ENCODE measurements around the gene SNCAIP. TPM values are rescaled to one million over a fixed set of nuclear protein-coding genes. Genes with fewer than 3 reads are reported as not detected.

The SNCAIP gene
- total and polyA plus RNA-seq, 2 experiments from 2014 or later = 6.1 to 11.9 TPM

DNA sequence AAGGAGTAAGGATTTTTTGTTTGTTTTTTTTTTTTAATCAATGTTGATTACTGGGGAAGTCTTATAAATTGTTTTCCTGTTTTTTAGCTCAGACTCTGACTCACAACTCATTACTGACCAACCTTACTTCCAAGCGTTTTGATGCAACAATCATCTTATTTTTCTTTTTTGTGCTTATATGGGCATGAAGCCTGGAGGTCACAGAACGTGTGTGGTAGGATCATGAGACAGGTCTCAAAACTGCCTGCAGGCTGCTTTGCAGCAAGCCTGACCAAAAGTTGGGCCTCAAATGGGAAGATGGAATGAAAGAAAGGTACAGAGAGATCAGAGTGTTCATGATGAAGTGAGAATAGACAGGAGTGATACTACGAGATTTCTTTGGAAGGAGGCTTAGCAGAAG lies 38.5 kb downstream of the SNCAIP start (continued):
- TF ChIP-seq, protein P1, sequence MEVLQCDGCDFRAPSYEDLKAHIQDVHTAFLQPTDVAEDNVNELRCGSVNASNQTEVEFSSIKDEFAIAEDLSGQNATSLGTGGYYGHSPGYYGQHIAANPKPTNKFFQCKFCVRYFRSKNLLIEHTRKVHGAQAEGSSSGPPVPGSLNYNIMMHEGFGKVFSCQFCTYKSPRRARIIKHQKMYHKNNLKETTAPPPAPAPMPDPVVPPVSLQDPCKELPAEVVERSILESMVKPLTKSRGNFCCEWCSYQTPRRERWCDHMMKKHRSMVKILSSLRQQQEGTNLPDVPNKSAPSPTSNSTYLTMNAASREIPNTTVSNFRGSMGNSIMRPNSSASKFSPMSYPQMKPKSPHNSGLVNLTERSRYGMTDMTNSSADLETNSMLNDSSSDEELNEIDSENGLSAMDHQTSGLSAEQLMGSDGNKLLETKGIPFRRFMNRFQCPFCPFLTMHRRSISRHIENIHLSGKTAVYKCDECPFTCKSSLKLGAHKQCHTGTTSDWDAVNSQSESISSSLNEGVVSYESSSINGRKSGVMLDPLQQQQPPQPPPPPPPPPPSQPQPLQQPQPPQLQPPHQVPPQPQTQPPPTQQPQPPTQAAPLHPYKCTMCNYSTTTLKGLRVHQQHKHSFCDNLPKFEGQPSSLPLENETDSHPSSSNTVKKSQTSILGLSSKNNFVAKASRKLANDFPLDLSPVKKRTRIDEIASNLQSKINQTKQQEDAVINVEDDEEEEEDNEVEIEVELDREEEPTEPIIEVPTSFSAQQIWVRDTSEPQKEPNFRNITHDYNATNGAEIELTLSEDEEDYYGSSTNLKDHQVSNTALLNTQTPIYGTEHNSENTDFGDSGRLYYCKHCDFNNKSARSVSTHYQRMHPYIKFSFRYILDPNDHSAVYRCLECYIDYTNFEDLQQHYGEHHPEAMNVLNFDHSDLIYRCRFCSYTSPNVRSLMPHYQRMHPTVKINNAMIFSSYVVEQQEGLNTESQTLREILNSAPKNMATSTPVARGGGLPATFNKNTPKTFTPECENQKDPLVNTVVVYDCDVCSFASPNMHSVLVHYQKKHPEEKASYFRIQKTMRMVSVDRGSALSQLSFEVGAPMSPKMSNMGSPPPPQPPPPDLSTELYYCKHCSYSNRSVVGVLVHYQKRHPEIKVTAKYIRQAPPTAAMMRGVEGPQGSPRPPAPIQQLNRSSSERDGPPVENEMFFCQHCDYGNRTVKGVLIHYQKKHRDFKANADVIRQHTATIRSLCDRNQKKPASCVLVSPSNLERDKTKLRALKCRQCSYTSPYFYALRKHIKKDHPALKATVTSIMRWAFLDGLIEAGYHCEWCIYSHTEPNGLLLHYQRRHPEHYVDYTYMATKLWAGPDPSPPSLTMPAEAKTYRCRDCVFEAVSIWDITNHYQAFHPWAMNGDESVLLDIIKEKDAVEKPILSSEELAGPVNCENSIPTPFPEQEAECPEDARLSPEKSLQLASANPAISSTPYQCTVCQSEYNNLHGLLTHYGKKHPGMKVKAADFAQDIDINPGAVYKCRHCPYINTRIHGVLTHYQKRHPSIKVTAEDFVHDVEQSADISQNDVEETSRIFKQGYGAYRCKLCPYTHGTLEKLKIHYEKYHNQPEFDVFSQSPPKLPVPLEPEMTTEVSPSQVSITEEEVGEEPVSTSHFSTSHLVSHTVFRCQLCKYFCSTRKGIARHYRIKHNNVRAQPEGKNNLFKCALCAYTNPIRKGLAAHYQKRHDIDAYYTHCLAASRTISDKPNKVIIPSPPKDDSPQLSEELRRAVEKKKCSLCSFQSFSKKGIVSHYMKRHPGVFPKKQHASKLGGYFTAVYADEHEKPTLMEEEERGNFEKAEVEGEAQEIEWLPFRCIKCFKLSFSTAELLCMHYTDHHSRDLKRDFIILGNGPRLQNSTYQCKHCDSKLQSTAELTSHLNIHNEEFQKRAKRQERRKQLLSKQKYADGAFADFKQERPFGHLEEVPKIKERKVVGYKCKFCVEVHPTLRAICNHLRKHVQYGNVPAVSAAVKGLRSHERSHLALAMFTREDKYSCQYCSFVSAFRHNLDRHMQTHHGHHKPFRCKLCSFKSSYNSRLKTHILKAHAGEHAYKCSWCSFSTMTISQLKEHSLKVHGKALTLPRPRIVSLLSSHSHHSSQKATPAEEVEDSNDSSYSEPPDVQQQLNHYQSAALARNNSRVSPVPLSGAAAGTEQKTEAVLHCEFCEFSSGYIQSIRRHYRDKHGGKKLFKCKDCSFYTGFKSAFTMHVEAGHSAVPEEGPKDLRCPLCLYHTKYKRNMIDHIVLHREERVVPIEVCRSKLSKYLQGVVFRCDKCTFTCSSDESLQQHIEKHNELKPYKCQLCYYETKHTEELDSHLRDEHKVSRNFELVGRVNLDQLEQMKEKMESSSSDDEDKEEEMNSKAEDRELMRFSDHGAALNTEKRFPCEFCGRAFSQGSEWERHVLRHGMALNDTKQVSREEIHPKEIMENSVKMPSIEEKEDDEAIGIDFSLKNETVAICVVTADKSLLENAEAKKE (CRISPR knock-in tag; IDR thresholded peaks at IDR 0.05) = no peak
- no peak for TF ChIP-seq JUNB (IDR thresholded peaks at IDR 0.05; ENCODE audit: unreplicated experiment)
- no peak for TF ChIP-seq CREB1 (CRISPR knock-in tag; IDR thresholded peaks at IDR 0.05; ENCODE audit: low read depth)
- TF ChIP-seq, protein P2, sequence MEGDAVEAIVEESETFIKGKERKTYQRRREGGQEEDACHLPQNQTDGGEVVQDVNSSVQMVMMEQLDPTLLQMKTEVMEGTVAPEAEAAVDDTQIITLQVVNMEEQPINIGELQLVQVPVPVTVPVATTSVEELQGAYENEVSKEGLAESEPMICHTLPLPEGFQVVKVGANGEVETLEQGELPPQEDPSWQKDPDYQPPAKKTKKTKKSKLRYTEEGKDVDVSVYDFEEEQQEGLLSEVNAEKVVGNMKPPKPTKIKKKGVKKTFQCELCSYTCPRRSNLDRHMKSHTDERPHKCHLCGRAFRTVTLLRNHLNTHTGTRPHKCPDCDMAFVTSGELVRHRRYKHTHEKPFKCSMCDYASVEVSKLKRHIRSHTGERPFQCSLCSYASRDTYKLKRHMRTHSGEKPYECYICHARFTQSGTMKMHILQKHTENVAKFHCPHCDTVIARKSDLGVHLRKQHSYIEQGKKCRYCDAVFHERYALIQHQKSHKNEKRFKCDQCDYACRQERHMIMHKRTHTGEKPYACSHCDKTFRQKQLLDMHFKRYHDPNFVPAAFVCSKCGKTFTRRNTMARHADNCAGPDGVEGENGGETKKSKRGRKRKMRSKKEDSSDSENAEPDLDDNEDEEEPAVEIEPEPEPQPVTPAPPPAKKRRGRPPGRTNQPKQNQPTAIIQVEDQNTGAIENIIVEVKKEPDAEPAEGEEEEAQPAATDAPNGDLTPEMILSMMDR (conservative IDR thresholded peaks at IDR 0.05; ENCODE audit: low read depth in 2 of 2) = no peak
- no peak for TF ChIP-seq ZNF331 (CRISPR knock-in tag; IDR thresholded peaks at IDR 0.05; ENCODE audit: low read depth)
- no peak for TF ChIP-seq POLR2AphosphoS5 (IDR thresholded peaks at IDR 0.05; ENCODE audit: low read depth)
- TF ChIP-seq EZH2phosphoT487 (IDR thresholded peaks at IDR 0.05; ENCODE audit: unreplicated experiment) = no peak
- no peak for TF ChIP-seq EZH2 (IDR thresholded peaks at IDR 0.05; ENCODE audit: low read depth, unreplicated experiment)
- no peak for TF ChIP-seq ZNF114 (CRISPR knock-in tag; IDR thresholded peaks at IDR 0.05)
- no peak for TF ChIP-seq NANOG (IDR thresholded peaks at IDR 0.05; ENCODE audit: borderline replicate concordance)

Data from GM23338 (cell line).